Right renal cortex interstitium (tissue), 3 donors: ENCODE data around the gene LAMC3. TPM values are rescaled to one million over a fixed set of nuclear protein-coding genes. Genes with fewer than 3 reads are reported as not detected.

Experiments used
- DNase-seq, 3 donors: peaks; one replicate each; pipeline ENCODE4 v3.0.0-alpha.2; 2013; ENCODE audit warnings: low read depth in 3 of 3, low spot score in 2 of 3
- polyA plus RNA-seq, 3 donors: library from polyadenylated mRNA; unstranded; fragments of 120-200 nt; gene quantifications; one replicate each; pipeline ENCODE4 v1.2.1, GENCODE V29; 2013; ENCODE audit not compliant: insufficient read length in 3 of 3

The LAMC3 gene
- polyA plus RNA-seq, 3 donors: 18.1 to 29.3 (median 18.3) TPM

DNA sequence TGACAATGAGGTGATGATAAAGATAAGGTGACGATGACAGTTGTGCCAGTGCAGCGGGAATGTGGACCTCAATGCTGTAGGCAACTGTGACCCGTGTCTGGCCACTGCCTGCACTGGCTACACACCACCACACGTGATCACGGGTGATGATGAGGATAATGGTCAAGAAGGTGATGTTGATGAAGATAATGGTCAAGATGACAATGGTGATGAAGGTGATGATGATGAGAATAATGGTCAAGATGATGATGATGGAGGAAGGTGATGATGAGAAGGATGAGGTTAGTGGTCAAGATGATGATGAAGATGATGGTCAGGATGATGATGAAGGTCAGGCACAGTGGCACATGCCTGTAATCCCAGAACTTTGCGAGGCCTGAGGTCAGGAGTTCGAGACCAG lies 56.6 kb downstream of the LAMC3 start:
- no peak for DNase-seq

DNA sequence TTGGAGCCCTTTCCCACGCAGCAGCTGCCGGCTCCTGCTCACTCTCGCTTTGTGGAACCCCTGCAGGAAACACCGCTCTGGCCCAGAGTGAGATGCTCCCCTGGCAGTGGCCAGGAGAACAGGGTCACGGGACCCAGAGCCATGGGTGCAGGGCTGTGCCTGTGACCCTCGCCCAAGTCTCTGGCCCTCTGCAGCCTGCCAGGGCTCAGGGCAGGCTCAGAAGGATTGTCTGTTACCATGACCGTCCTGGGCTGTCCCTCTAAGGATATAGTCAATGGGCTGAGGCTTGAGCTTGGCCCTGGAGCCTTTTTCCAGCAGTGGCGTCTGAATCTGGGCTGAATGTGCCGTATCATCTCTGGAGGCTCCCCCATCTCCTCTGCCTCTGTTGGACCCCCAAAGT lies 58.7 kb downstream of the LAMC3 start:
- no peak for DNase-seq

DNA sequence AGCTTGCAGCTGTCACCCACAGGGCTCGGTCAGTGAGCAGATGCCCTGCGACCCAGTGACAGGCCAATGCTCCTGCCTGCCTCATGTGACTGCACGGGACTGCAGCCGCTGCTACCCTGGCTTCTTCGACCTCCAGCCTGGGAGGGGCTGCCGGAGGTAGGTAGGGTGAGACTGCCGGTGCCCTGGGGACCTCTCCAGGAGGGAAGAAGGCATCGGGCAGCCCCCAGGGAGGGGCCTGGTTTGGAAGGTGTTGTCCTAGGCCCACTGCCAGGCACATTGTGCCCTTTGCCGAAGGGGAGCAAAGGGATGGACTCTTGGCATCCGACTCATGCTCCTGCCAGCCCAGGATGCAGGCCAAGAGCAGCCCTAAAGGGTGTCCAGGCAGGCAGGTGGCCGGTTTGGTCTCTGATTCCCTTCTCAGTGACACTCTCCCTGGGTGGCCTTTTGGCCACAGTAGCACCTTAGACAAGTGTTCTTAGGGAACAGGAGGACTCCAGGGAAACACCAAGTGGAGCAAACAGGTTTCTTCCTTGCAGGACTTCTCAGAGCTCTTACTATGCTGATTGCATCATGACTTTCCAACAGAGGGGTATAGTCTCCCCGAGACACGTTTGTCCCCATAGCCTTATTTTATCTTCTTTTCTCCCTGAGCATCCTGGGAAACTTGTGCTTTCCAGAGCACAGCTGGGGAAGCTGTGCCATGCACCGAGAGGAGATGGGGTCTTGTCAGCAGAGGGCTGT lies 59.3 kb downstream of the LAMC3 start:
- no peak for DNase-seq

DNA sequence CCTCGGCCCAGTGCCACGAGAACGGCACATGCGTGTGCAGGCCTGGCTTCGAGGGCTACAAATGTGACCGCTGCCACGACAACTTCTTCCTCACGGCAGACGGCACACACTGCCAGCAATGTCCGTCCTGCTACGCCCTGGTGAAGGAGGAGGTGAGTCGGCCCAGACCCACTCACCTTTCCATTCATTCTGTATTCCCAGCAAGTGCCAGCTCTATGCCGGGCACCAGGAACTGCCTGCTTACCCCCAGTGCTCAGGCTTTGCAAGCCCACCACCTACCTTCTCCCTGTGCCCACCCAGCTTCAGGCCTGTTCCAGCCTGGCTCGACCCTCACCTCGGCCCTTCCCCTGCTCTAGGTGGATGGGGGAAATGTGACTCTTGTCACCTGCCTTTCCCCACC lies 60.7 kb downstream of the LAMC3 start:
- no peak for DNase-seq

DNA sequence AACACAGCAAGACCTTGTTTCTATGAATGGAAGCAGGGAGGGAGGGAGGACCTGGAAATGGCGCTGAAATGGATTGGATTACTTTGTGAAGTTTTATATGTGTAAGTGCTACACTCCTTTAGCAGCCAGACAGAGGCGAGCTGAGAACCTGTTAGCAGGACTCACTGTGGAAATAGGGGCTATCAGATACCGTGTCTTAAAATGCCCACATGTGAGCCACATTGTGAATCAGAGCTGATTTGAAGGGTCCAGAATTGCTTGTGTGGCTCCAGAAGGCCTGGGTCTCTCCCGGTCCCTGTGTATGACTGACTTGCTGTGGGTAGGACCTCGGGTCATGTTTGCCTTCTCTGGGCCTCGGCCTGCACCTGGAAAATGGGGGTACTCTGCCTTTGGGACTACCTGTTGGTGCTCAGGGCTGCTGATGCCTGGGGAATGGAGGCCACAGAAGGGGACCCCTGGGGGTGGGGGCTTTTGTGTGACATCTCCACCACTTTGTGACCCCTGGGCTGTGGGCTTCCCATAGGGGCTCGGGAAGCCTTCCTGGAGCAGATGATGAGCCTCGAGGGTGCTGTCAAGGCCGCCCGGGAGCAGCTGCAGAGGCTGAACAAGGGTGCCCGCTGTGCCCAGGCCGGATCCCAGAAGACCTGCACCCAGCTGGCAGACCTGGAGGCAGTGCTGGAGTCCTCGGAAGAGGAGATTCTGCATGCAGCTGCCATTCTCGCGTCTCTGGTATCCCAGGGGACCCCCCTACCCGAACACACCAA lies 63.3 kb downstream of the LAMC3 start:
- no peak for DNase-seq

DNA sequence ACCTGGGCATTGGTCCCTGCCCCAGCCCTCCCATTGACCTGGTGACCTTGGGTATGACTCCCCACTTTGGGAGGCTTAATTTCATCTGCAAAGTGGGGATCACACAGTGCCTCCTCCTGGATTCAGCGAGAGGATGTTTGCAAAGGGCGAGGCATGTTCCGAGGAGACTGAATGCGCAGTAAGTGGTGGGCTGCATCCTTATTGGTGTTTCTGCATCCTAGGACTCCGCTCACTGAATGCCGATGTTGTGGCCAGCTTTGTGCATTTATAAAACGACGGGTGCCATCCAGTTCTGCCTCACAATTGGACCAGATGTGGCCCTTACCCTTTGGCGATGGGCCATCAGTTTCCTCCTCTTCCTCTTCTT lies 63.9 kb downstream of the LAMC3 start:
- no peak for DNase-seq

DNA sequence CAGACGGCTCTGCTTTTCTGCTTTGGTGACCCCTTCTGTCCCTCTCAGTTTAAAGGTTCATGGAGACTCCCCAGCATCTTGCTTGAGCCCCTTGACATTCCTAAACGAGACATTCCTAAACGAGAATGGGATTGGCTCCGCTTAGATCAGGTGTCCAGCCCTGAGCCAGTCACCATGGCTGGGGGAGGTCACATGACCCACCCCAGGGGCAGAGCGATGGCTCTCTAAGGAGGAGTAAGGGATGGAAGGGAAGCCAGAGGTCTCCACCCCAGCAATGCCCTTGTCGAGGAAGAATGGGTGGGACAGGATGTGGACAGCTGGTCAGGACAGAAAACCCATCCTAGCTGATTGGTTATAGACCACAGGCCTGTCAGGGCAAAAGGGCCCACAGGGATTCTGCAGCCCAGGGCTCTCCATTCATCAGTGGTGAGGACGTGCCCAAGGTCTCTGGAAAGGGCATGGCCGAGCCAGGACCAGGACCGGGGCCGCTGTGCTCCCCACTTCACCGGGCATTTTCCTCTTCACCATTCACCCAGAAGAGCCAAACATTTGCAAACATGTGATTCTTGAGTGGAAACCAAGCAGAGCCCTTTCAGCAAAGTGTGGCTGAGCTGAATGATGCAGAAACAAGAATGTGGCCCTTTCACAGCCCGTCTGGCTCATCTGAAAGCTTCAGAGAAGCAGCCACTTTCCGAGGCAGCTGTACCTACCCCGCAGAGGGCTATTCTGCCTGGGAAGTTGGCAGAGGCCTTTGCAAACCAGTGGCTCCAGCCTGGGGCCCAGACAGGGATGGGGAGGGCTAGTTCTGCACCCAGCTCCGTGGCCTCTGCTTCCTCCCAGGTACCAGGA lies 67.6 kb downstream of the LAMC3 start:
- DNase-seq: no peak

DNA sequence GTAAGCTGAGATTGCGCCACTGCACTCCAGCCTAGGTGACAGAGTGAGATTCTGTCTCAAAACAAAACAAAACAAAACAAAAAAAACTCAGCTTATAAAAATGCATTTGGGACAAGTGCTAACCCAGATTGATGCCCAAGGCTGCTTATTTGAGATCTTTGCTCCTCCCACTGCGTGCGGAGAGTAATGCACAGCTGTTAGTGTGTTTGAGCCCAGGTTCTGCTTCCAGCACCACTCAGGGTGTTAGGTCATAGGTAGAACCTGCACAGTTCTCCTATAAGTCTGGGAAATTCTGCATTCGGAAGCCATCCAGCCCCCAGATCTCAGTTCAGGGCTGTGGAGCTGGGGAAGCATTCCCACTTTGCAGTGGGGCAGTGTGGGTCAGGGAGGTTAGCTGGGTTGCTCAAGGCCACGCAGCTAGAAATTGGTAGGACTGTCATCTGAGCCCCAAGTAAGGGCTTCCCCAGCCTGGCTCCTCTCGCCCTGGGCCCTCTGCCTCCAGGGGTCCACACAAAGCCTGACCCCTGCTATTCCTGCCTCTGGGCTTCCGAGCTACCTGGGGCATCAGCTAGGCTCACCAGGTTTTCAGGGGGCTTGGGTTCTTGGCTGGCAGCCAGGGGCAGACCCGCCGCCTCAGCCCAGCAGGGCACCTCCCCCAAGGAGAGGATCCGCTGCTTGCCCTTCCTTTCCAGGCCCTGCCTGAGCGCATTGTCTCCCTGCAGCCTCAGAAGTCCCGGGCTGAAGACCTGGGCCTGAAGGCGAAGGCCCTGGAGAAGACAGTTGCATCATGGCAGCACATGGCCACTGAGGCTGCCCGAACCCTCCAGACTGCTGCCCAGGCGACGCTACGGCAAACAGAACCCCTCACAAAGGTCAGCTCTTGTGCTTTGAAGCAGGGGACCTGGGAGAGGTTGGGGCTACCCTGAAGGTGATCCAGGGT lies 69.7 kb downstream of the LAMC3 start:
- no peak for DNase-seq

DNA sequence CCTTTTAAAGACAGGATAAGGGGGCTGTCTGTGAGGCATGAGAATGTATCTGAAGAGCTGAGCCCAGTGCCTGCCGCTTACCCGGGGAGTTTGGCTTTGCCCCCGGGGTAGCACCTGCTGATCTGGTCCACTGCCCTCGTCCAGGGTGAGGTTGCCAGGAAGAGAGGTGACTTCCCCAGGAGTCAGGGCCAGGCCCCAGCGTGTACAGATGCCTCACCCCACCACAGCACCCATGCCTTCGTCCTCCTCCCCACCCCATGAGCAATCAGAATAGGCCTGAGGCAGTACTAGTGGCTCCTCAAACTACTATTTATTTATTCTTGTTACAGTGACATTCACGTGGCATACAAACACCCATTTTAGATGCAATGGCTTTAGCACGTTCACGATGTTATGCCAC lies 71.6 kb downstream of the LAMC3 start:
- no peak for DNase-seq

DNA sequence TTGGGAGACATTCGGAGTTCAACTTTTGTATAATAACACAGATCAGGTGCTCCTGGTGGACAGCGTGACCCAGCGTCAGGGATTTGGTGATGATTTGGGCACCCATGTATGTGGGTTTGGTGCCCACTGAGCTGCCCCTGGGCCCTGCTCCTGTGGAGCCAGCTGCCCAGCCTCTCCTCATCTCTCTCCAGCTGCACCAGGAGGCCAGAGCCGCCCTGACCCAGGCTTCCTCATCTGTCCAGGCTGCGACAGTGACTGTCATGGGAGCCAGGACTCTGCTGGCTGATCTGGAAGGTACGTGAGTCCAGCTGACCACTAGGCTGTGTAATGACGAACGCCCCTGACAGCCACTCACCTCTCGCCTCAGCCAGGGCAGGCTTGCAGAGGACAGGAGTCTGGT lies 72.9 kb downstream of the LAMC3 start:
- DNase-seq: no peak

DNA sequence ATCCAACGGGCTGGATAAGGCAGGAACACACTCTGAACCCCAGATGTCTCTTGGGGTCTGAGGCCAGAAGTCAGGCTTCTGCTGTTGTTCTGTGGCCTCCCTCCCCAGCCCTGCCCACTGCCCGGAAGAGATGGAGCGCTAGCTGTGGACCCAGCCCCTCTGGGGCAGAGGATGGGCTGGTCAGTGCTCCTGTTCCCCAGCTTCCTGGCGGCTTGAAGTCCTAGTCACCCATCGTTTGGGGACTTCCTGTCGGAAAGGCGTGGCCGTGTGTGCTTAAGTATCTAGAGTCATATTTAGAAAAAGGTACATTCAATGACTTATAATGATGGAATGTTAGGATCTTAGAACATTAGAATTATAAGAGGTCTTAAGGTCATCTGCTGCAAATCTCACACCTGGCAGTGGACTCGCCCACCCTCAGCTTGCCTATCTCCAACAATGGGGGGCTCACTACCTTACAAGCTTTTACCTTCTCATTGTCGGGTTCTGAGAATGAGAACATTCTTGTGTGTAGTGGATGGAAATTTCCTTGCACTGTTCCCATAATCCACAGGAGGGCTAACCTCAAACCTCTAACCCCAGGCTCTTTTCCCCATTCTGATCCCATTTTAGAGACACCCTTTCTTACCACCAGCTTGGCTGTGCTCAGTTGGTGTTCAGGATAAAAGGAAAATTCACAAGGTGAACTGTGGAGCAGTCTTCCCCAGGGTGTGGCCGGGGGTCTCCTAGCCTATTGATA lies 74.0 kb downstream of the LAMC3 start:
- no peak for DNase-seq

DNA sequence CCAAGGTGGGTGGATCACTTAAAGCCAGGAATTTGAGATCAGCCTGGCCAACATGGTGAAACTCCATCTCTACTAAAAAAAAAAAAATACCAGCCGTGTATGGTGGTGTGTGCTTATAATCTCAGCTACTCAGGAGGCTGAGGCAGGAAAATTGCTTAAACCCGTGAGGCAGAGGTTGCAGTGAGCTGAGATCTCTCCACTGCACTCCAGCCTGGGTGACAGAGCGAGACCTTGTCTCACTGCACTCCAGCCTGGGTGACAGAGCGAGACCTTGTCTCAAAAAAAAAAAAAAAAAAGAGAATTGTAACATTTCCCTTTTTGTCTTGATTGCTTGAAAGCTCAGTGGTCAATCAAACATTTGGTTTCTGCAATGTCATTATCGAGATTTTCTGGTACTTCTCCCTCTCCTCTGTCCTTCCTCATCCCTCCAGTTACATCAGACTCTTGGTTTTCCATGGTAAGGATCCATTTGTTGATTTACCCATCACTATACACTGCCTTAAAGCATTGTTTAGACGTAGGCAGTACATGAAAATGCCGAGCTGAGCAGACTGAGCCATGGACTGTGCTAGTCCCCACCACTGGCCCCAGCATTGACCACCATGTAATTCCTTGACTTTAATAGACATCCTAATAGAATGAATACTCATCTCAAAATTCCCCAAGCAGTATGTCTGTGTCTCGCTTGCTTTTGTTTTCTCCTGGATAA lies 75.8 kb downstream of the LAMC3 start:
- no peak for DNase-seq

DNA sequence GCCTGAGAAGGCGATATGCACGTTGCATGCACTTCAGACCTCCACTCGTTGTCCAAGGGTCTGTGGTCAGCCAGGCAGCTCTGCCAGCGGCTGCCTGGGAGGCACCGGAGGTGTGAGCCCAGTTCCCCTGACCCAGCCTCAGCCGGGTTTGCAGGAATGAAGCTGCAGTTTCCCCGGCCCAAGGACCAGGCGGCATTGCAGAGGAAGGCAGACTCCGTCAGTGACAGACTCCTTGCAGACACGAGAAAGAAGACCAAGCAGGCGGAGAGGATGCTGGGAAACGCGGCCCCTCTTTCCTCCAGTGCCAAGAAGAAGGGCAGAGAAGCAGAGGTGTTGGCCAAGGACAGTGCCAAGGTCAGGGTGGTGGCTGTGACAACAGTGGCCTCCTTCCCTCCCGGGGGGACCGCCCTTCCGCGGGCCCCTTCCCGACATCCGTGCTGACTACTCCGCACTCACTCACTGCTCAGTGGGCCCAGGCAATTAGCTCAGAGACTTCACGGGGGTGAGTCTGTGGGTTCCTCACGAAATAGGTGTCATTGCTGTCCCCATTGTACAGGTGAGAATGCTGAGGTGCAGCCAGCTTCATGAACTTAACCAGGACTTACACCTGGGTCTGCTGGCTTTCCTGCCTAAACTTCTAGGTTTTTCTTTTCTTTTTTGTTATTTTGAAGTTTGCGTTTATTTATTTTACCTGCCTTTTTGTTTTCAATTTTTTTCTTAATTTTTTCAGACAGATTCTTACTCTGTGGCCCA lies 76.6 kb downstream of the LAMC3 start:
- no peak for DNase-seq

DNA sequence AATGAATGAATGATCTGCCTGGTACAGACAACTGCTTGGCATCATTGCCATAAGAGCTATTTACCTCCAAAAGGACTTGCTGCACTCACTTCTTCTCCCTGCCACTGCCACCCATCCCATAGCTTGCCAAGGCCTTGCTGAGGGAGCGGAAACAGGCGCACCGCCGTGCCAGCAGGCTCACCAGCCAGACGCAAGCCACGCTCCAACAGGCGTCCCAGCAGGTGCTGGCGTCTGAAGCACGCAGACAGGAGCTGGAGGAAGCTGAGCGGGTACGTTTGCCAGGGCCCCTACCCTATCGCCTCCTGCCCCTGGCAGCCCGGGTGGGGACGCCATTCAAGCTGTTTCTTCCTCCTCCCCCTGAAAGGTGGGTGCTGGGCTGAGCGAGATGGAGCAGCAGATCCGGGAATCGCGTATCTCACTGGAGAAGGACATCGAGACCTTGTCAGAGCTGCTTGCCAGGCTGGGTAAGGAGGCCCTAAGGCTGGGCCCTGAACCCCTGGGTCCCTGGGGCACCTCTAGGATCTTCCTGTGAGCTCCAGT lies 78.5 kb downstream of the LAMC3 start:
- DNase-seq: no peak

DNA sequence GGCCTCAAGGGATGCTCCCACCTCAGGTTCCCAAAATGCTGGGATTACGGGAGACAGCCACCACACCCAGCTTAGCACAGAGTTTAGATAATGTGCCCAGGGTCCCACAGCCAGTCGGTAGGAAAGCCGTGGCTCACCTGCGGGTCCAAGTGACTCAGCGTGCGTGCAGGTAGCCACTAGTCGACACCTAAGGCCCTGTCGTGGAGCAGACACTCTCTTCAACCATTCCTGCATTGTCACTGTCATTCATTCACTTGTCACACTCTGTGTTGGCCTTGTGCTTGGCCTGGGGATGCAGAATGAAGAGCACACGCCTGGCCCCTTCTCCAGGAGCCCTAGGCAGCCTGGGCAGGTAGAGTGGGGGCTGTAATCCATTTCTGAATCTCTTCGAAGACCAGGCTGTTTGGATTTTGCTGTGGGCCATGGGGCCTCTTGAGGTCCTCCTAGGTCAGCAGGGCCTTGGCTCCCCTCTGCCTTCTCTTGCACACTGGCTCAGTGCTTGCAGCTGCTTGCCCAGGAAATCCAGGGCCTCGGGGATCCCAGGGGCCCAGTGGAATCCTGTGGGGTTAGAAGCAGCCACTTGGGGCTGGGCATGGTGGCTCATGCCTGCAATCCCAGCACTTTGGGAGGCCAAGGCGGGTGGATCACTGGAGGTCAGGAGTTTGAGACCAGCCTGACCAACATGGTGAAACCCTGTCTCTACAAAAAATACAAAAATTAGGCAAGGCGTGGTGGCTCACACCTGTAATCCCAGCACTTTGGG lies 81.2 kb downstream of the LAMC3 start:
- DNase-seq: no peak

DNA sequence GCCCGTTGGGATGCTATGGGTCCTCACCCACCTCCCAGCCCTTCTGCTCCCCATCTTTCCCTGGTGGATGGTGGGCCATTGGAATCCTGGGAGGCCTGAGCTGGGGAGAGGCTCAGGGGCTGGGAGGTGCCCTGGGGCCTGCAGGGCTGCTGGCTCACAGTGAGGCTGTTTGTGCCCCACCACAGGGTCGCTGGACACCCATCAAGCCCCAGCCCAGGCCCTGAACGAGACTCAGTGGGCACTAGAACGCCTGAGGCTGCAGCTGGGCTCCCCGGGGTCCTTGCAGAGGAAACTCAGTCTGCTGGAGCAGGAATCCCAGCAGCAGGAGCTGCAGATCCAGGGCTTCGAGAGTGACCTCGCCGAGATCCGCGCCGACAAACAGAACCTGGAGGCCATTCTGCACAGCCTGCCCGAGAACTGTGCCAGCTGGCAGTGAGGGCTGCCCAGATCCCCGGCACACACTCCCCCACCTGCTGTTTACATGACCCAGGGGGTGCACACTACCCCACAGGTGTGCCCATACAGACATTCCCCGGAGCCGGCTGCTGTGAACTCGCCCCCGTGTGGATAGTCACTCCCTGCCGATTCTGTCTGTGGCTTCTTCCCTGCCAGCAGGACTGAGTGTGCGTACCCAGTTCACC lies 82.5 kb downstream of the LAMC3 start:
- no peak for DNase-seq

DNA sequence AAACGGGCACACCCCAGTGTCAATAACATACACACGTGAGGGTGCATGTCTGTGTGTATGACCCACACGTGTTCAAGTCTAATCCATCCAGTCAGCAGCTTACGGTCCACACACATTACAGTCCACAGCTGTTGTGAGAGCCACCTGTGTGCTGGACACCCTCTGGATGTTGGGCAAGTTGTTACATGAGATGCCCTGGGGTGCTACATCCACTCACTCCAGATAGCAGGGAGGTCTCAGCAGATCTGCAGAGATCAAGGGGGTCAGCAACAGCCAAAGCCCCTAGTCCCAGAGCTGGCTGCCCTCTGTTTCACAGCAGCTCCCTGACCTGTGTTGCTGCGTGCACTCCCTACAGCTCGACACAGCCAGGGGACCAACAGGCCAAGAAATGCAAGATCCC lies 83.1 kb downstream of the LAMC3 start:
- no peak for DNase-seq
